CD4-positive, alpha-beta T cell (primary cell): ENCODE measurements around the gene BICD1. TPM values are rescaled to one million over a fixed set of nuclear protein-coding genes. Genes with fewer than 3 reads are reported as not detected.

Source experiments
- ATAC-seq: fragments of 200-7000 bp; cut with Tn5 transposase; one replicate; pipeline ENCODE4 v1.10.0; 2022; ENCODE audit warnings: mild to moderate bottlenecking; ENCODE audit not compliant: poor library complexity
- CTCF ChIA-PET: fragments of 350-600 bp; sonication (Branson Sonifier 250); formaldehyde crosslinking; loops from one replicate; lab custom pipeline; 2021; ENCODE audit warnings: antibody characterized with exemption, inconsistent platforms; lab: Charles Lee
- POLR2A ChIA-PET: fragments of 350-600 bp; sonication (Branson Sonifier 250); formaldehyde crosslinking; loops from one replicate; lab custom pipeline; 2021; ENCODE audit warnings: antibody characterized with exemption, inconsistent platforms; lab: Charles Lee
- DNase-seq, 14 experiments: peaks; one replicate each; pipeline ENCODE4 v3.0.0-alpha.2; 2013 to 2020; ENCODE audit warnings: mixed read lengths in 2 of 14
- H3K27ac ChIP-seq, 2 donors: one replicate each; pipeline versions ENCODE4 v1.5.1 to v1.7.0; 2013; ENCODE audit warnings: low read length in 2 of 2, low read depth in 1 of 2, mild to moderate bottlenecking in 1 of 2
- H3K27me3 ChIP-seq, 2 experiments: 1 replicate in 1 of 2; 2 replicates in 1 of 2; pipeline versions ENCODE4 v1.6.1 to v1.7.0; 2013; ENCODE audit warnings: low read length in 2 of 2, control low read depth in 1 of 2, mild to moderate bottlenecking in 1 of 2, moderate library complexity in 1 of 2; ENCODE audit not compliant: insufficient read depth in 2 of 2, control insufficient read depth in 1 of 2
- H3K36me3 ChIP-seq: one replicate; pipeline ENCODE4 v1.6.1; 2013; ENCODE audit warnings: low read length, control low read depth; ENCODE audit not compliant: insufficient read depth
- H3K4me1 ChIP-seq: one replicate; pipeline ENCODE4 v1.6.1; 2013; ENCODE audit warnings: low read length, control low read depth; ENCODE audit not compliant: insufficient read depth
- H3K4me3 ChIP-seq: one replicate; pipeline ENCODE4 v1.5.1; 2013; ENCODE audit warnings: mild to moderate bottlenecking, low read length, moderate library complexity
- H3K9me3 ChIP-seq, 2 experiments: 1 replicate in 1 of 2; 2 replicates in 1 of 2; pipeline versions ENCODE4 v1.6.1 to v1.7.0; 2013; ENCODE audit warnings: low read length in 2 of 2, mild to moderate bottlenecking in 2 of 2, control low read depth in 1 of 2, moderate library complexity in 1 of 2; ENCODE audit not compliant: control insufficient read depth in 1 of 2, insufficient read depth in 1 of 2
- H3K27ac Mint-ChIP-seq: one replicate; pipeline ENCODE4 v1.8.0; 2020; ENCODE audit warnings: mixed read lengths
- H3K27me3 Mint-ChIP-seq: one replicate; pipeline ENCODE4 v1.8.0; 2021; ENCODE audit warnings: mixed read lengths
- H3K36me3 Mint-ChIP-seq: one replicate; pipeline ENCODE4 v1.8.0; 2021; ENCODE audit warnings: low read depth, mixed read lengths
- H3K4me1 Mint-ChIP-seq: one replicate; pipeline ENCODE4 v1.8.0; 2021; ENCODE audit warnings: low read depth, mixed read lengths
- H3K4me3 Mint-ChIP-seq: one replicate; pipeline ENCODE4 v1.8.0; 2020; ENCODE audit warnings: mild to moderate bottlenecking, mixed read lengths
- H3K9me3 Mint-ChIP-seq: one replicate; pipeline ENCODE4 v1.8.0; 2020; ENCODE audit warnings: mixed read lengths
- intact Hi-C, 2 experiments: fragments of 100-400 bp; cut with DNase I in 1 of 2; cut with micrococcal nuclease in 1 of 2; formaldehyde crosslinking; loops; one replicate each; pipeline versions ENCODE4 v1.15.1 to v1.9.0; 2023 to 2025; cut with DNase I, micrococcal nuclease
- total RNA-seq, 174 experiments: library from RNA in 2 of 174; stranded (reverse) in 2 of 174; gene quantifications; one replicate each; pipeline ENCODE4 v1.2.3 and lab custom pipeline; 2021 to 2026
- TF ChIP-seq, protein P1 (sequence below): fragments of 200-600 bp; IDR thresholded peaks from one replicate; pipeline ENCODE4 v1.8.0; 2022; ENCODE audit warnings: antibody characterized with exemption, mild to moderate bottlenecking

The BICD1 gene
- total RNA-seq, 2 experiments from 2014 or later: 13.5 to 14.3 TPM

DNA sequence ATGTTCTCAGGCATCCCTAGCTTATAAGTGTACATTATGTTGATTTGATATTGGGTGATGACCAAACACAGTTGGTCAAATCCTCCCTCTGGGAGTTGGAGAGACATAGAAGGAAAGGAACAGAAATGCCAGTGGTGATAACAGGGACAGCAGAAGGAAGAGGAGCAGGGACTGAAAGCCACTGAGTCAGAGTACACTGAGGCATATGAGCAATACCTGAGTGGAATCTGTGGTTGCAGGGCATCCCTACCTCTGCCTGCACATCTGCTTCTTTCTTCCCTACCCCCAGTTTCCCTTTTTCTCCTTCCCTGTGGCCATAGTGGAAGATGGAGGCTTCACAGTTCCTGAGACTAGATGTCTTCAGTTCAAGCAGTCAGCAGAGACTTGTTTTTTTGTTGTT is 44.9 kb downstream of the BICD1 start:
- Mint-ChIP-seq H3K4me1 (no peaks in the 10 kb centered on the region), H3K36me3 (peaks cover 21% of the 10 kb centered on the region), H3K27me3 (no peaks in the 10 kb centered on the region), H3K4me3 (no peak overlapping the region), H3K9me3 (no peaks in the 10 kb centered on the region), H3K27ac (no peak overlapping the region)
- no peaks in the 10 kb centered on the region for H3K4me1 ChIP-seq
- H3K27ac ChIP-seq: no peak overlapping the region
- intact Hi-C loops: no loop called here
- H3K27me3 ChIP-seq: no peaks in the 10 kb centered on the region
- no peaks in the 10 kb centered on the region for H3K36me3 ChIP-seq
- TF ChIP-seq, protein P1, sequence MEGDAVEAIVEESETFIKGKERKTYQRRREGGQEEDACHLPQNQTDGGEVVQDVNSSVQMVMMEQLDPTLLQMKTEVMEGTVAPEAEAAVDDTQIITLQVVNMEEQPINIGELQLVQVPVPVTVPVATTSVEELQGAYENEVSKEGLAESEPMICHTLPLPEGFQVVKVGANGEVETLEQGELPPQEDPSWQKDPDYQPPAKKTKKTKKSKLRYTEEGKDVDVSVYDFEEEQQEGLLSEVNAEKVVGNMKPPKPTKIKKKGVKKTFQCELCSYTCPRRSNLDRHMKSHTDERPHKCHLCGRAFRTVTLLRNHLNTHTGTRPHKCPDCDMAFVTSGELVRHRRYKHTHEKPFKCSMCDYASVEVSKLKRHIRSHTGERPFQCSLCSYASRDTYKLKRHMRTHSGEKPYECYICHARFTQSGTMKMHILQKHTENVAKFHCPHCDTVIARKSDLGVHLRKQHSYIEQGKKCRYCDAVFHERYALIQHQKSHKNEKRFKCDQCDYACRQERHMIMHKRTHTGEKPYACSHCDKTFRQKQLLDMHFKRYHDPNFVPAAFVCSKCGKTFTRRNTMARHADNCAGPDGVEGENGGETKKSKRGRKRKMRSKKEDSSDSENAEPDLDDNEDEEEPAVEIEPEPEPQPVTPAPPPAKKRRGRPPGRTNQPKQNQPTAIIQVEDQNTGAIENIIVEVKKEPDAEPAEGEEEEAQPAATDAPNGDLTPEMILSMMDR: no peak
- H3K9me3 ChIP-seq: no peaks in the 10 kb centered on the region
- no peak for ATAC-seq
- CTCF ChIA-PET: no interaction called here
- H3K4me3 ChIP-seq: no peak overlapping the region
- no peak for DNase-seq
- POLR2A ChIA-PET: no interaction called here

DNA sequence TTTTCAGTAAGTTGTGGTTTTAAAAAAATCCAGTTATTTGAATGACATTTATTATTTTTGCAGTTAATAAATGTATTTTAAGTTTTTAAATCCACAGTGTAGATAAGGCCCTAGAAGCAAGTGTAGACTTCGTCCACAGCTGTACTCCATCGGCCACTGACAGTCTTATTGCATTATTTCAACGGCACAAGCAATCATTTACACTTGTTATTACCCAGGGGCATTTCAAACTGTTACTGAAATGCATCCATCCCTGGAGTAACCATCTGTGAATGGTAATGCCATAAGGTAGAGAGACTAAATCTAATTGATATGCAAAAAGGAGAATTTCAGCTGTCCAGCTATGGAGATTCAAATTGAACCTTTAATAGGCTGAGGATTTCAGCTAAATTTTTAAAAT is 48.4 kb downstream of the BICD1 start:
- no peaks in the 10 kb centered on the region for H3K9me3 Mint-ChIP-seq
- no peaks in the 10 kb centered on the region for H3K27me3 Mint-ChIP-seq
- H3K36me3 ChIP-seq: no peaks in the 10 kb centered on the region
- no peak for ATAC-seq
- ChIA-PET CTCF (no interaction called here), POLR2A (no interaction called here)
- intact Hi-C loops: no loop called here
- DNase-seq: no peak
- H3K27ac Mint-ChIP-seq: no peak overlapping the region
- peaks cover 19% of the 10 kb centered on the region for H3K36me3 Mint-ChIP-seq
- no peak overlapping the region for H3K4me3 Mint-ChIP-seq
- H3K4me3 ChIP-seq: no peak overlapping the region
- no peaks in the 10 kb centered on the region for H3K27me3 ChIP-seq
- H3K4me1 ChIP-seq: no peaks in the 10 kb centered on the region
- no peaks in the 10 kb centered on the region for H3K4me1 Mint-ChIP-seq
- no peak overlapping the region for H3K27ac ChIP-seq
- H3K9me3 ChIP-seq: no peaks in the 10 kb centered on the region
- TF ChIP-seq, protein P1: no peak

GRCh38 chr12:32155961-32156529 is 49.4 kb downstream of the BICD1 start:
- ATAC-seq (no peak), DNase-seq (no peak)
- H3K27me3 ChIP-seq: no peaks in the 10 kb centered on the region
- CTCF ChIA-PET: no interaction called here
- Mint-ChIP-seq H3K36me3 (peaks cover 10% of the 10 kb centered on the region), H3K4me3 (no peak overlapping the region), H3K4me1 (no peaks in the 10 kb centered on the region), H3K27me3 (no peaks in the 10 kb centered on the region), H3K9me3 (no peaks in the 10 kb centered on the region), H3K27ac (no peak overlapping the region)
- intact Hi-C loops: no loop called here
- no peak overlapping the region for H3K4me3 ChIP-seq
- TF ChIP-seq, protein P1: no peak
- no peaks in the 10 kb centered on the region for H3K4me1 ChIP-seq
- no peak overlapping the region for H3K27ac ChIP-seq
- H3K36me3 ChIP-seq: no peaks in the 10 kb centered on the region
- no peaks in the 10 kb centered on the region for H3K9me3 ChIP-seq
- POLR2A ChIA-PET: no interaction called here
